Measurements from ENCODE around the gene EFCC1. TPM values are rescaled to one million over a fixed set of nuclear protein-coding genes. Genes with fewer than 3 reads are reported as not detected.

The EFCC1 gene
- total and polyA plus RNA-seq, 2 of the 8 experiments (the other 6 are each of a cell fraction or from before 2014, with no cell fraction given) = 0.14 to 0.37 TPM

- TF ChIP-seq CTBP2 (IDR thresholded peaks at IDR 0.05; ENCODE audit: borderline replicate concordance, insufficient read depth, insufficient read length, low read length) (peak; percentile 77), NANOG (IDR thresholded peaks at IDR 0.05; ENCODE audit: insufficient read depth, low read depth, low read length, poor library complexity, severe bottlenecking) (no peak), EP300 (IDR thresholded peaks at IDR 0.05; ENCODE audit: borderline replicate concordance in 1 of 2, low read depth in 2 of 2, low read length in 2 of 2) (no peak), RXRA (IDR thresholded peaks at IDR 0.05; ENCODE audit: insufficient read depth, low read depth, low read length) (no peak), ZNF274 (IDR thresholded peaks at IDR 0.05; ENCODE audit: borderline replicate concordance, extremely low read depth, low read length) (no peak), POLR2A (IDR thresholded peaks at IDR 0.05; ENCODE audit: control extremely low read depth in 1 of 2, low read depth in 2 of 2, low read length in 2 of 2) (no peak), RBBP5 (IDR thresholded peaks at IDR 0.05; ENCODE audit: borderline replicate concordance, low read depth, low read length) (peak; percentile 31; the same call in 1 of the 2 replicates), SP4 (IDR thresholded peaks at IDR 0.05; ENCODE audit: low read length) (no peak), SAP30 (IDR thresholded peaks at IDR 0.05; ENCODE audit: insufficient read depth, insufficient replicate concordance, low read length) (no peak), RAD21 (IDR thresholded peaks at IDR 0.05 in 1 of 2, conservative IDR thresholded peaks at IDR 0.05 in 1 of 2; ENCODE audit: low read depth in 2 of 2, low read length in 2 of 2) (peak in 1 of 2 experiments; percentile 28; a peak in 2 of 4 replicates), CBX8 (IDR thresholded peaks at IDR 0.05; ENCODE audit: borderline replicate concordance, low read depth, low read length) (no peak), SP1 (IDR thresholded peaks at IDR 0.05; ENCODE audit: low read depth, low read length) (0 out of 2 replicates have a peak, but pooled peaks have one; percentile 56), BACH1 (IDR thresholded peaks at IDR 0.05; ENCODE audit: low read length) (no peak), ATF3 (IDR thresholded peaks at IDR 0.05; ENCODE audit: insufficient read depth, low read depth, low read length) (no peak), CHD2 (IDR thresholded peaks at IDR 0.05; ENCODE audit: low read length) (0 out of 2 replicates have a peak, but pooled peaks have one; percentile 31), ASH2L (IDR thresholded peaks at IDR 0.05; ENCODE audit: low read length) (no peak), GABPA (IDR thresholded peaks at IDR 0.05; ENCODE audit: borderline replicate concordance, insufficient read depth, low read length) (no peak), CEBPB (IDR thresholded peaks at IDR 0.05; ENCODE audit: low read depth, low read length) (no peak), RNF2 (IDR thresholded peaks at IDR 0.05; ENCODE audit: borderline replicate concordance, low read depth, low read length, missing control alignments, poor library complexity, severe bottlenecking) (peak; percentile 54), HDAC6 (IDR thresholded peaks at IDR 0.05; ENCODE audit: low read depth, low read length) (no peak), TEAD4 (IDR thresholded peaks at IDR 0.05; ENCODE audit: low read depth, low read length) (no peak), CREB1 (IDR thresholded peaks at IDR 0.05) (peak; percentile 59), SRF (IDR thresholded peaks at IDR 0.05; ENCODE audit: low read depth, low read length) (no peak)
Observed at GRCh38 chr3:129026728-129027543, 25.8 kb downstream of the EFCC1 start (continued).
